Liver (tissue), 9 donors: ENCODE measurements around the gene FBP2. TPM values are rescaled to one million over a fixed set of nuclear protein-coding genes. Genes with fewer than 3 reads are reported as not detected.

Experiments
- DNase-seq: peaks from one replicate; pipeline ENCODE4 v3.0.0-alpha.2; 2017; ENCODE audit warnings: low spot score
- H3K27ac ChIP-seq, 2 donors: one replicate each; pipeline ENCODE4 v1.7.0; 2013; ENCODE audit warnings: inconsistent platforms in 2 of 2, low read length in 2 of 2, control low read depth in 1 of 2, low read depth in 1 of 2, mild to moderate bottlenecking in 1 of 2
- H3K27me3 ChIP-seq, 4 donors: one replicate each; pipeline versions ENCODE4 v1.6.1 to v1.7.0; 2013; ENCODE audit warnings: low read length in 3 of 4, inconsistent platforms in 1 of 4, mild to moderate bottlenecking in 1 of 4, moderate library complexity in 1 of 4; ENCODE audit not compliant: control insufficient read depth in 4 of 4, insufficient read depth in 4 of 4
- H3K36me3 ChIP-seq, 4 donors: one replicate each; pipeline versions ENCODE4 v1.6.1 to v1.7.0; 2013; ENCODE audit warnings: low read length in 3 of 4, mild to moderate bottlenecking in 3 of 4, low read depth in 1 of 4, moderate library complexity in 1 of 4; ENCODE audit not compliant: control insufficient read depth in 4 of 4, insufficient read depth in 3 of 4
- H3K4me1 ChIP-seq, 4 donors: one replicate each; pipeline versions ENCODE4 v1.6.1 to v1.7.0; 2013; ENCODE audit warnings: low read length in 3 of 4, mild to moderate bottlenecking in 3 of 4, moderate library complexity in 1 of 4; ENCODE audit not compliant: control insufficient read depth in 4 of 4, insufficient read depth in 4 of 4
- H3K4me3 ChIP-seq, 3 donors: one replicate each; pipeline versions ENCODE4 v1.6.1 to v1.7.0; 2013; ENCODE audit warnings: low read length in 3 of 3, control low read depth in 1 of 3, low read depth in 1 of 3, mild to moderate bottlenecking in 1 of 3
- H3K9ac ChIP-seq, 2 donors: one replicate each; pipeline ENCODE4 v1.7.0; 2013; ENCODE audit warnings: low read length in 2 of 2, mild to moderate bottlenecking in 2 of 2, moderate library complexity in 2 of 2, control low read depth in 1 of 2, low read depth in 1 of 2
- H3K9me3 ChIP-seq, 4 donors: one replicate each; pipeline versions ENCODE4 v1.6.1 to v1.7.0; 2013; ENCODE audit warnings: low read length in 3 of 4; ENCODE audit not compliant: control insufficient read depth in 4 of 4
- ATF3 ChIP-seq: IDR thresholded peaks from 2 replicates; pipeline ENCODE4 v1.6.1; 2016; ENCODE audit warnings: antibody characterized with exemption
- CTCF ChIP-seq: fragments of 150-350 bp; IDR thresholded peaks from 2 replicates; pipeline ENCODE4 v1.5.1; 2017; ENCODE audit warnings: improper control_type of control experiment, low read depth, low read length; ENCODE audit not compliant: missing input control
- EGR1 ChIP-seq, 2 donors: IDR thresholded peaks; 2 replicates each; pipeline ENCODE4 v1.6.1; 2016 to 2018; ENCODE audit warnings: antibody characterized with exemption in 2 of 2, low read depth in 2 of 2
- FOXA1 ChIP-seq: IDR thresholded peaks from 2 replicates; pipeline ENCODE4 v1.6.1; 2016; ENCODE audit warnings: antibody characterized with exemption
- GABPA ChIP-seq, 2 donors: IDR thresholded peaks in 1 of 2; conservative IDR thresholded peaks in 1 of 2; 2 replicates each; pipeline ENCODE4 v1.6.1; 2016; ENCODE audit warnings: antibody characterized with exemption in 2 of 2, mild to moderate bottlenecking in 1 of 2, moderate library complexity in 1 of 2
- HNF4A ChIP-seq, 2 donors: conservative IDR thresholded peaks; 2 replicates each; pipeline ENCODE4 v1.6.1; 2016; ENCODE audit warnings: antibody characterized with exemption in 2 of 2, mild to moderate bottlenecking in 2 of 2
- HNF4G ChIP-seq: IDR thresholded peaks from 2 replicates; pipeline ENCODE4 v1.6.1; 2016; ENCODE audit warnings: antibody characterized with exemption
- JUND ChIP-seq, 2 donors: IDR thresholded peaks; 2 replicates each; pipeline ENCODE4 v1.6.1; 2016; ENCODE audit warnings: antibody characterized with exemption in 2 of 2
- RAD21 ChIP-seq, 2 donors: IDR thresholded peaks; 2 replicates each; pipeline ENCODE4 v1.6.1; 2016; ENCODE audit warnings: antibody characterized with exemption in 2 of 2, mild to moderate bottlenecking in 2 of 2
- REST ChIP-seq: IDR thresholded peaks from 2 replicates; pipeline ENCODE4 v1.6.1; 2016; ENCODE audit warnings: antibody characterized with exemption, mild to moderate bottlenecking
- RXRA ChIP-seq, 2 donors: IDR thresholded peaks; 2 replicates each; pipeline ENCODE4 v1.6.1; 2017 to 2018; ENCODE audit warnings: antibody characterized with exemption in 2 of 2, mild to moderate bottlenecking in 1 of 2
- SP1 ChIP-seq: IDR thresholded peaks from 2 replicates; pipeline ENCODE4 v1.6.1; 2018; ENCODE audit warnings: antibody characterized with exemption, mild to moderate bottlenecking
- YY1 ChIP-seq: IDR thresholded peaks from 2 replicates; pipeline ENCODE4 v1.6.1; 2016; ENCODE audit warnings: antibody characterized with exemption, mild to moderate bottlenecking
- WGBS: extraction: QIAGEN DNeasy Blood & Tissue Kit; methylation state at CpG from one replicate; pipeline ENCODE4 v1.1.7; 2013; 5-methylcytosine and 5-hydroxymethylcytosine counted together
- polyA plus RNA-seq, 2 donors: library from polyadenylated mRNA; stranded (reverse) in 1 of 2; unstranded in 1 of 2; fragments of 200-250 nt in 1 of 2; fragments of >200 nt in 1 of 2; fragmentation: Nextera tagmentation in 1 of 2; extraction: Ambion mirVana in 1 of 2; gene quantifications; one replicate each; pipeline versions ENCODE4 v1.2.1 to v1.2.3, GENCODE V29; 2013 to 2015
- total RNA-seq, 2 donors: library from RNA; depleted of rRNA; stranded (reverse); fragments of >200 nt; gene quantifications; one replicate each; pipeline ENCODE4 v1.2.3, GENCODE V29; 2014
- TF ChIP-seq, protein P1 (sequence below): IDR thresholded peaks from 2 replicates; pipeline ENCODE4 v1.6.1; 2016; ENCODE audit warnings: antibody characterized with exemption
- TF ChIP-seq, protein P2 (sequence below): IDR thresholded peaks from 2 replicates; pipeline ENCODE4 v1.6.1; 2016; ENCODE audit warnings: antibody characterized with exemption
- donor health status: healthy.
- donor health status: healthy.
- donor health status: healthy.
- donor health status: healthy.
- donor health status: healthy.

FBP2 gene
- total and polyA plus RNA-seq, 4 donors: not detected

DNA sequence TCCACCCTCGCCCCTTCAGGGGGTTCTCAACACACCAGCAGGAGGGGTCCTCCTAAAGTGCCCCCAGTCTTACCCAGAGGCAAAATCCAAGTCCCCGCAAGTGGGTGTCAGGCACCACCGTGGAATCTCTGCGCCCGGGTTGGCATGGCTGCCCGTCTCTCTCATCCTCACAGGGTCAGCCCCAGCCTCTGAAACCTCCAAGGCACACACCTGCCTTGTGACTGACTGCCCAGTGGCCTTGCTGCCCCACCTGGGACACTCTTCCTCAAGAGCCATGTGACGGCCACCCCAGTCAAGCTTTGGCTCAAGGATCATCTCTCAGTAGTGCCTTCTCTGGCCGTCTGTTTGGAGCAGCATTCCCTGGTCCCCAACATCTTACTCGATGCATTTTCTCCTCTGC is 4.9 kb downstream of the FBP2 start:
- H3K4me1 ChIP-seq: peaks cover 0 to 5% (median 2%) of the 10 kb centered on the region in 4 donors
- DNase-seq: no peak
- WGBS: 92% methylated on average over 9 of the region's 9 CpGs
- no peaks in the 10 kb centered on the region for H3K27me3 ChIP-seq
- H3K9ac ChIP-seq: no peak overlapping the region
- no peak overlapping the region for H3K4me3 ChIP-seq
- no peak overlapping the region for H3K27ac ChIP-seq
- TF ChIP-seq YY1: no peak
- H3K9me3 ChIP-seq: no peaks in the 10 kb centered on the region
- no peaks in the 10 kb centered on the region for H3K36me3 ChIP-seq

DNA sequence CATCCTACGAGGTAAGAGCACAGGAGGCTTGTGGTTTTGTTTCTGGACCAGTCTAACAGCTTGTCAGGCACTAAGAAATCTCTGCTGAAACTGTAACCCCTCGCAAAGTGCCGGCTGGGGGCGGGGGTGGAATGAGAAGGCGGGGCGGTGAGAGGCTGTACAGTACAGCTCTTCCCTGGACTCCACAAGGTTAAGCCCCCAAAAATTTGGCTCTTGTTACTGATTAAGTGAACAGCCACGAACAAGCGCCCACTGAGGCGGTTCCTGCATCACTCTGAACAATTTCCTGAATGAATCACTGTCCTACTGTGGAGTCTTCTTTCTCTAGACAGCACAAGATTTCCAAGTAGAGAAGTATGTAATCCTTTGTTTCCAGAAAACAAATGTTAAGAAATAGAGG is 6.8 kb downstream of the FBP2 start:
- no peak overlapping the region for H3K4me3 ChIP-seq
- H3K4me1 ChIP-seq: peaks cover 0 to 5% (median 2%) of the 10 kb centered on the region in 4 donors
- H3K36me3 ChIP-seq: no peaks in the 10 kb centered on the region
- H3K27me3 ChIP-seq: no peaks in the 10 kb centered on the region
- 77% methylated on average over 9 of the region's 9 CpGs for WGBS
- TF ChIP-seq RXRA (IDR thresholded peaks at IDR 0.05) (no peak), GABPA (IDR thresholded peaks at IDR 0.05 in 1 of 2, conservative IDR thresholded peaks at IDR 0.05 in 1 of 2) (no peak)
- H3K9me3 ChIP-seq: no peaks in the 10 kb centered on the region
- no peak overlapping the region for H3K9ac ChIP-seq
- peak overlapping the region; percentile 19 to 28 for H3K27ac ChIP-seq
- DNase-seq: no peak

- Histone ChIP-seq H3K4me1 (peaks cover 0 to 5% (median 2%) of the 10 kb centered on the region in 4 donors), H3K9me3 (no peaks in the 10 kb centered on the region), H3K27ac (peak overlapping the region; percentile 19 to 28), H3K36me3 (no peaks in the 10 kb centered on the region), H3K27me3 (no peaks in the 10 kb centered on the region), H3K9ac (no peak overlapping the region), H3K4me3 (peak overlapping the region in 1 of 3 donors; percentile 6)
- TF ChIP-seq ATF3 (no peak), HNF4G (no peak), RAD21 (IDR thresholded peaks at IDR 0.05) (no peak), SP1 (peak; percentile 19), EGR1 (IDR thresholded peaks at IDR 0.05; ENCODE audit: low read depth in 2 of 2) (no peak), RXRA (IDR thresholded peaks at IDR 0.05) (peak in 1 of 2 donors; percentile 23), HNF4A (conservative IDR thresholded peaks at IDR 0.05) (peak in 1 of 2 donors; percentile 38)
- TF ChIP-seq, protein P1, sequence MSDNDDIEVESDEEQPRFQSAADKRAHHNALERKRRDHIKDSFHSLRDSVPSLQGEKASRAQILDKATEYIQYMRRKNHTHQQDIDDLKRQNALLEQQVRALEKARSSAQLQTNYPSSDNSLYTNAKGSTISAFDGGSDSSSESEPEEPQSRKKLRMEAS: no peak
- TF ChIP-seq, protein P2, sequence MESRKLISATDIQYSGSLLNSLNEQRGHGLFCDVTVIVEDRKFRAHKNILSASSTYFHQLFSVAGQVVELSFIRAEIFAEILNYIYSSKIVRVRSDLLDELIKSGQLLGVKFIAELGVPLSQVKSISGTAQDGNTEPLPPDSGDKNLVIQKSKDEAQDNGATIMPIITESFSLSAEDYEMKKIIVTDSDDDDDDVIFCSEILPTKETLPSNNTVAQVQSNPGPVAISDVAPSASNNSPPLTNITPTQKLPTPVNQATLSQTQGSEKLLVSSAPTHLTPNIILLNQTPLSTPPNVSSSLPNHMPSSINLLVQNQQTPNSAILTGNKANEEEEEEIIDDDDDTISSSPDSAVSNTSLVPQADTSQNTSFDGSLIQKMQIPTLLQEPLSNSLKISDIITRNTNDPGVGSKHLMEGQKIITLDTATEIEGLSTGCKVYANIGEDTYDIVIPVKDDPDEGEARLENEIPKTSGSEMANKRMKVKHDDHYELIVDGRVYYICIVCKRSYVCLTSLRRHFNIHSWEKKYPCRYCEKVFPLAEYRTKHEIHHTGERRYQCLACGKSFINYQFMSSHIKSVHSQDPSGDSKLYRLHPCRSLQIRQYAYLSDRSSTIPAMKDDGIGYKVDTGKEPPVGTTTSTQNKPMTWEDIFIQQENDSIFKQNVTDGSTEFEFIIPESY: no peak
- no peak for DNase-seq
- 27% methylated on average over 4 of the region's 4 CpGs for WGBS
Observed at GRCh38 chr9:94586316-94586715, 7.3 kb downstream of the FBP2 start.

DNA sequence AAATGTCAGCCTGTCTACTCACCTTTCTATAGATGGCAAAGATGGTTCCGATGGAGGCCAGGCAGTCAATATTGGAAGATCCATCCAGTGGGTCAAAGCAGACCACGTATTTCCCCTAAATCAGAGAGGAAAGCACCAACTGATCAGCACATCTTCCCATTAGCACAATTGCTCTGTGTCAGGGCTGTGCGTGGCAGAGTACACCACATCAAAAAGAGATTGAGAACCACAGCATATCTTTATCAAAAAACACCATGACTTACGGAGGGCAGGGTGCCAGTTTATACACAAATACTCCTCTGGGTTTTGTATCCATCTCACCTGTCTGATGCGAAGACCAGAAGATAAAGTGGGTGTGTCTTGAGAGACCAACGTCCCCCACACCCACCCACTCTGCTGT is 9.1 kb downstream of the FBP2 start:
- Histone ChIP-seq H3K27me3 (no peaks in the 10 kb centered on the region), H3K4me1 (peaks cover 0 to 5% (median 2%) of the 10 kb centered on the region in 4 donors), H3K27ac (no peak overlapping the region), H3K36me3 (no peaks in the 10 kb centered on the region), H3K9ac (no peak overlapping the region), H3K4me3 (no peak overlapping the region), H3K9me3 (no peaks in the 10 kb centered on the region)
- 87% methylated on average over 6 of the region's 6 CpGs for WGBS
- no peak for DNase-seq
- TF ChIP-seq JUND (IDR thresholded peaks at IDR 0.05) (no peak), YY1 (no peak), ATF3 (no peak), REST (no peak), SP1 (no peak), RXRA (IDR thresholded peaks at IDR 0.05) (no peak), CTCF (no peak), EGR1 (IDR thresholded peaks at IDR 0.05; ENCODE audit: low read depth in 2 of 2) (no peak), FOXA1 (no peak)
- TF ChIP-seq, protein P1: no peak
